SK-MEL-5 (cell line): ENCODE measurements around the gene FERMT3. TPM values are rescaled to one million over a fixed set of nuclear protein-coding genes. Genes with fewer than 3 reads are reported as not detected.

ENCODE experiments used
- DNase-seq: peaks from one replicate; pipeline ENCODE4 v3.0.0-alpha.2; 2016; ENCODE audit warnings: low read depth, low spot score
- in situ Hi-C: cut with HindIII; loops from 2 replicates; pipeline ENCODE4 v1.10.0; 2016; ENCODE audit warnings: low sequenced_read_pairs, high pct_unique_total_duplicates, low pct_unique_long_range_greater_than_20kb
- total RNA-seq: library from RNA; depleted of rRNA; stranded (reverse); fragments of >200 nt; shearing (Covaris generic); gene quantifications from 2 replicates; pipeline ENCODE4 v1.2.3, GENCODE V29; 2014

FERMT3 gene
- total RNA-seq, 1 experiment from 2014 or later = 0.13 TPM

DNA sequence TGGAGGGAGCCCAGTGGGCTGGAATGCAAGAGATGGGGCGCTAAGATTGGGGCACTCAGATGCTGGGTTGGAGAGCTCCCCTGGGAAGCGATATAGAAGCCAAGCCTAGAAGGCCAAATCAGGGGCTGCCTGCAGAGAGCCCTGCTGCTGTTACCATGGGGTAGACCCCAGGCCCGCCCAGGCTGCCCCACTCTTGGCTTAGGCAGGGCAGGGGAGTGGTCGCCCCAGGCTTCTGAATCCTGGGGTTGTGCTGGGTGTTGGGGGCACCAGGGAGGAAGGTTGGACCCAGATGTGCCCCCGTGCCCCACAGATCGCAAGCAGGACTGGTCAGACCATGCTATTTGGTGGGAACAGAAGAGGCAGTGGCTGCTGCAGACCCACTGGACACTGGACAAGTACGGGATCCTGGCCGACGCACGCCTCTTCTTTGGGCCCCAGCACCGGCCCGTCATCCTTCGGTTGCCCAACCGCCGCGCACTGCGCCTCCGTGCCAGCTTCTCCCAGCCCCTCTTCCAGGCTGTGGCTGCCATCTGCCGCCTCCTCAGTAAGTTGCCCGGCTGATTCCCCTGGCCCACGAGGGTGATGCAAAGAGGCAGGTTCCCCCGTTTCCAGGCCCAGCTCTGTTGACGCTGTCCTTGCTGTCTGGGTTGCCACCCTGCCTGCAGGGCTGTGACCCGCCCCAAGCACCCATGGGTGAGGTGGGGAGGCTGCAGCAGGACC is 3.9 kb downstream of the FERMT3 start:
- in situ Hi-C loops = no loop called here
- no peak for DNase-seq

DNA sequence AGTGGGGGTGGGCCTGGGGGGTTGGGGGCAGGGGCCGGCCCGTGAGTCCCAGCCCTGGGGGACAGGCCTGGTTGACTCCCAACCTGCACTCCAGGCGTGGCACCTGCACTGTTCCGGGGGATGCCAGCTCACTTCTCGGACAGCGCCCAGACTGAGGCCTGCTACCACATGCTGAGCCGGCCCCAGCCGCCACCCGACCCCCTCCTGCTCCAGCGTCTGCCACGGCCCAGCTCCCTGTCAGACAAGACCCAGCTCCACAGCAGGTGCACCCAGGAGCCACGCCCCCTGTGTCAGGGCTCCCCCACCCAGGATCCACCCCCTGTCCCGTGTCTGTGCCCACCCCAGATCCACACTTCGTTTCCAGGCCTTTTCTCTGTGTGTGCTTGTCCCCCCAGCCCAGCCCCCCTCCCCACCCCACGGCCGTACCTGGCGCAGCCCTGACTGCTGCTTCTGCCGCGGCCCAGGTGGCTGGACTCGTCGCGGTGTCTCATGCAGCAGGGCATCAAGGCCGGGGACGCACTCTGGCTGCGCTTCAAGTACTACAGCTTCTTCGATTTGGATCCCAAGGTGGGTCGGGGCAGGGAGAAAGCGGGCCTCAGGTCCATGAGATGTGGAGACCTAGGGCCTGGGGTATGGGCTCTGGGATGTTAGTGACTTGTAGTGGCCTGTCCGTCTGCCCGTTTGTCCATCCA is 4.8 kb downstream of the FERMT3 start:
- in situ Hi-C loops = no loop called here
- no peak for DNase-seq

DNA sequence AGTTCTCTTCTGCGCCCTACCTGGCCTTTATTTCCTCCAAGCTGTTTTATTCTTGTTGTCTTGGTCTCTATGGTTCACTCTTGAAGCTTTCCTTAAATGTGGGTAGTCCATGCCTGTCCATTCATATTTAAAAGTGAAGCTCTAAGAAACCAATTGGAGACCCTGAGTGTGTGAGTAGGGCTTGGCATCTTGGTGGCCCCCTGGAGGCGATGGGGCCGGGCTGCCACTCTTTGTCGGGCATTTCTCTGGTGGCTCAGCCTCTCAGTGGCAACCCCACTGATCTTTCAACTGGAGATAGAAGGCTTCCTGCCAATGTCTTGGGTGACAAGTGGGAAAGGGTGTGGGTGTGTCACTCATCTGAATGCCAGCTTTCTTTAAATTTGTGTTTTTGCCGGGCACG is 10.4 kb downstream of the FERMT3 start:
- in situ Hi-C loops = no loop called here

DNA sequence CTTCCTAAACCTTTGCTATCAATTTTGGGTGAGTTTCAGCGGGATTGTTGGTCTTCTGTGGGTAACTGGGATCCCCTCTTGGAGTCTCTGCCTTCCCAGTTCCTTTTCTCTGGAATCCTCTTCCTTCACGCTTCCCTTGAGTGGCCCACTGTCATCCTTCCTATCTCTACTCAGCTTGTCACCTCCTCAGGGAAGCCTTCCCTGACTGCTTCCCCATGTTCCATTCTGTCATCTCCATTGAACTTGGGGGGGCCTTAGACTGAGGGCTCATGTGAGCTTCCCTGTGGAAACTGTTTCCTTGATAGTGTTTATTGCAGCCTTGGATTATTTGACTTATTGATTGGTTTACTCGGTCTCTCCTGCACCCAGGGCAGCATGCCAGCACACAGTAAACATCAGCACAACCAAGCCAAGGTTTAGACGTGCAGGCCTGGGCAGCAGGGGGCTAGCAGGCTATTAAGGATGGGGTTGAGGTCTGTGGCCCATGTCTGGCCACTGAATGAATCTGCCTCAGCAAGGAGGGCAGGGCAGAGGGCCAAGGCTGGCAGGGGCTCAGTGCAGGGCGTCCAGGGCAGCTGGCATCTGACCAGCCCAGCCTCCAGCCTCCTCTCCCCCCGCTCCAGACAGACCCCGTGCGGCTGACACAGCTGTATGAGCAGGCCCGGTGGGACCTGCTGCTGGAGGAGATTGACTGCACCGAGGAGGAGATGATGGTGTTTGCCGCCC is 12.3 kb downstream of the FERMT3 start:
- DNase-seq = no peak
- in situ Hi-C loops = no loop called here

More for the DNA sequence above, 10.4 kb downstream of the FERMT3 start:
- no peak for DNase-seq

DNA sequence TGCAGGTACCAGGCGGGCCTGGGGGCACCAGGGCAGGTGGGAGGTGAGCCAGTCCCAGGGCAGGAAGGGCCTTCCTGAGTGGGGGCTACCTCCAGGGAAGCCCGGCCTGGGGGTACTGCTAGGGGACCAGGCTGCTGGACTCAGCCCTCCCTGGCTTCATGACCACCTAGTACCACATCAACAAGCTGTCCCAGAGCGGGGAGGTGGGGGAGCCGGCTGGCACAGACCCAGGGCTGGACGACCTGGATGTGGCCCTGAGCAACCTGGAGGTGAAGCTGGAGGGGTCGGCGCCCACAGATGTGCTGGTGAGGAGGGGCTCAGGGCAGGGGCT is 12.8 kb downstream of the FERMT3 start:
- in situ Hi-C loops = no loop called here
- no peak for DNase-seq

DNA sequence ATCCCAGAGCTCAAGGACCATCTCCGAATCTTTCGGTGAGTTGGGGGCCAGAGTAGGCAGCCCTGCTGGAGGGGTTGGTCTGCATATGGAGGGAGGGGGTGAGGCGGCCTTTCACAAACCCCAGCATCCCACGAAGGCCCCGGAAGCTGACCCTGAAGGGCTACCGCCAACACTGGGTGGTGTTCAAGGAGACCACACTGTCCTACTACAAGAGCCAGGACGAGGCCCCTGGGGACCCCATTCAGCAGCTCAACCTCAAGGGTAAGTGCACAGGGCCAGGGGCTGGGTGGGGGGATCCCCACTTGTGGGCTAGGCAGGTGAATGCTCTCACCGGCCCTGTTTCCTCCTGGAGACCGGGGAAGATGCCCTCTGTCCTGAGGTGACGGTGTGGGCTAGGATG is 13.2 kb downstream of the FERMT3 start:
- DNase-seq = no peak
- in situ Hi-C loops = no loop called here

DNA sequence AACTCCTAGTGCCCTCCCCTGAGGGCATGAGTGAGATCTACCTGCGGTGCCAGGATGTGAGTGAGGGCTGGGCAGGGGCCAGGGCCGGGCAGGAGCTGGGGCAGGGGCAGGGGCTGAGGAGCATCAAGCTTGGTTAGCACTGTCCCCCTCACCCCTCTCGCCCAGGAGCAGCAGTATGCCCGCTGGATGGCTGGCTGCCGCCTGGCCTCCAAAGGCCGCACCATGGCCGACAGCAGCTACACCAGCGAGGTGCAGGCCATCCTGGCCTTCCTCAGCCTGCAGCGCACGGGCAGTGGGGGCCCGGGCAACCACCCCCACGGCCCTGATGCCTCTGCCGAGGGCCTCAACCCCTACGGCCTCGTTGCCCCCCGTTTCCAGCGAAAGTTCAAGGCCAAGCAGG is 13.8 kb downstream of the FERMT3 start:
- in situ Hi-C loops = no loop called here
- no peak for DNase-seq

DNA sequence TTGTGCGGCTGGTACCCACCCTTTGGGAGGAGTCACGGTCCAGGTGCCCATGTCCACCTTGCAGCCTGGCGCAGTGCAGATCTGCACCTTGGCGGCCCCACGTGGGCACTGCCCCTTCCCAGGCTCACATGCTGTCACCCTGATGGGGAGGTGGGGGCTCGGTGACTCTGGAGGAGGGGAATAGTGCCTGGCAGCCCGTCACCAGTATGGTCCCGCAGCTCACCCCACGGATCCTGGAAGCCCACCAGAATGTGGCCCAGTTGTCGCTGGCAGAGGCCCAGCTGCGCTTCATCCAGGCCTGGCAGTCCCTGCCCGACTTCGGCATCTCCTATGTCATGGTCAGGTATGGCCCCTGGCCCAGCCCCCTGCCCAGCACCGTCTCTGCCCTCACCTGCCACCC is 14.3 kb downstream of the FERMT3 start:
- in situ Hi-C loops = no loop called here
- no peak for DNase-seq

DNA sequence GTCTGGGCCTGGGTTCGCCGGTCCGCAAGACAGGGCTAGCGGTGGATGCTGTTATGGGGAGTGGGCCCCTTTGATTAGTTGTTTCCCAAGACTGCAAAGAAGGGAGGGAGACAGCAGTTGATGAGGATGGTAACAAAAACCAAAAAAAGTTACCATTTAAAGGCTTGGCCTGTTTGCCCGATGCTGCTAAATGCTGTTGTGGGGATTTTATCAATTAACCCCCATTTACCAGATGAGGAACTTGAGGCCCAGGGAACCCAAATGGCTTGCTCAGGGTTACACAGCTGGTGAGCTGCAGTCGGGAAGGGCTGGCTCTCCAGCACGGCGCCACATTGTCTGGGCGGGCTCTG is 16.1 kb downstream of the FERMT3 start:
- in situ Hi-C loops = no loop called here
- DNase-seq = no peak

DNA sequence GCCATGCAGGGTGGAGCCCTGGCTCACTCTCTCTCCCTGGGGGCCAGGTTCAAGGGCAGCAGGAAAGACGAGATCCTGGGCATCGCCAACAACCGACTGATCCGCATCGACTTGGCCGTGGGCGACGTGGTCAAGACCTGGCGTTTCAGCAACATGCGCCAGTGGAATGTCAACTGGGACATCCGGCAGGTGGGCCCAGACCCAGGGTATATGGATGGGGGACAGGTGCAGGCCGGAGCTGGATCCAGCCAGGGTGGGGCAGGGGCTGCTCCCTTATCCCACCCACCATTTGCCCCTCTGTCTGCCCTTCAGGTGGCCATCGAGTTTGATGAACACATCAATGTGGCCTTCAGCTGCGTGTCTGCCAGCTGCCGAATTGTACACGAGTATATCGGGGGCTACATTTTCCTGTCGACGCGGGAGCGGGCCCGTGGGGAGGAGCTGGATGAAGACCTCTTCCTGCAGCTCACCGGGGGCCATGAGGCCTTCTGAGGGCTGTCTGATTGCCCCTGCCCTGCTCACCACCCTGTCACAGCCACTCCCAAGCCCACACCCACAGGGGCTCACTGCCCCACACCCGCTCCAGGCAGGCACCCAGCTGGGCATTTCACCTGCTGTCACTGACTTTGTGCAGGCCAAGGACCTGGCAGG is 16.6 kb downstream of the FERMT3 start:
- no peak for DNase-seq

DNA sequence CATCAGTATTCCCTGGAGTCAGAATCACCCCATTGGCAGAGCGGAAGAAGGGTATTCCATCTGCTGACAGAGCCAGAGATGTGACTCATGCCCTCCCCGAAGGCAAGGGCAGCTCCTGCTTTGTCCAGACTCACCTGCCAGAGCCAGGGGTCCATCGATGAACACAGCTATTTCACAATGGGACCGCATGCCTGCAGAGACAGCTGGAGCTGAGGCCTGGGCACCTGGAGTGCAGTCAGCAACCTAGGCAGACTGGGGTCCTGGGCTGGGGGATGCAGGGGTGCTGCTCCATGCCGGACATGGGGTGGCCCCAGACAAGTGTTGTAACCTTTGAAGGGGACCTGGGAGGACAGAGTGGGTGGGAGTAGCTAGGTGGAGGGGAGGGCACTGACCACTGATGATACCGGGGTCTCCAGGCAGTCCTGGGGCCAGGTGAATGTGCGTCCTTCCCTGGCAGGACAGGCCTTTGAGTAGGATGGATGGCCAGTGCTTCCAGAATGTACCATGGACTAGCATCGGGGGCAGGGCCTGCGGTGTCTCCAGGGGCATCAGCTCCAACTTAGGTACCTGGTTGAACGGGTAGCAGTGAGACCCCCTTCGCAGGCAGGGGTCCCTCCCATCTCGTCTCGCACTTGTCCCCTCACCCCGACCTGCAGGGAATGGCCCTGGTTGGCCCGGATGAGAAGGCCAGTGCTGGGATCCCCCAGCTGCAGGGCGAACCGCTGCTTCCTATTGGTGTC is 17.8 kb downstream of the FERMT3 start:
- no peak for DNase-seq
- in situ Hi-C loops = no loop called here

More for the DNA sequence above, 16.6 kb downstream of the FERMT3 start:
- in situ Hi-C loops = no loop called here

DNA sequence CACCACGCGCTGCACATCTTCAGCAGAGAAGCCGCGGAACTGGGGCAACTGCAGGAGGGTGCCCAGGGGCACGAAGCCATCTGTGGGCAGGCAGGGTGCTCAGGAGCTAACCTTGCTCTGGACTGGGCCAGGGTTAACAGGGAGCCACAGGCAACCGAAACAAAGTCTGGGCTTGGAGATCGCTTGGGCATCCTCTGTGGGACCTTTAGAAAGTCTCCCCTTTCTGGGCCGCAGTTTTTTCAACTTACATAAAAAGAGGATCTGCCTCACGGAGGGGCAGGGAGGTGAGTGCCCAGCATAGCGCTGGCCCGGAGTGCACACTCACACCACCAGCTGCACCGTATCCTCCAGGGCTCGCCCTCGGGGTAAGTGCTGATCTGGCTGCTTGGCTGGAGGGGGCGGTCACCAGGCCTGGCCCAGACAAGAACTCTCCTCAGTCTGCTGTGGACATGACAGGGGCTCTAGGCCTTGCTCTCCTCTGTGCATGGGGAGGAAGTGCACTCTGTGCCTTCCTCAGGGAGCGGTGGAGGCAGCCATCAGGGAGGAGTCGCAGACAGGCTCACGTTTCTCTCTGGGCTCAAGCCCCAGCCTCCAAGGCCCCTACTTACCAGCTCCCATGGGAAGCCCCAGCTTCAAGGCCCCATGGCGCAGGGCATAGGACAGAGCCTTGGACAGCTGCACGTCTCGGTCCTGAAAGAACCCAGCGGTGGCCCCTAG is 18.5 kb downstream of the FERMT3 start:
- DNase-seq = no peak
- in situ Hi-C loops = no loop called here

DNA sequence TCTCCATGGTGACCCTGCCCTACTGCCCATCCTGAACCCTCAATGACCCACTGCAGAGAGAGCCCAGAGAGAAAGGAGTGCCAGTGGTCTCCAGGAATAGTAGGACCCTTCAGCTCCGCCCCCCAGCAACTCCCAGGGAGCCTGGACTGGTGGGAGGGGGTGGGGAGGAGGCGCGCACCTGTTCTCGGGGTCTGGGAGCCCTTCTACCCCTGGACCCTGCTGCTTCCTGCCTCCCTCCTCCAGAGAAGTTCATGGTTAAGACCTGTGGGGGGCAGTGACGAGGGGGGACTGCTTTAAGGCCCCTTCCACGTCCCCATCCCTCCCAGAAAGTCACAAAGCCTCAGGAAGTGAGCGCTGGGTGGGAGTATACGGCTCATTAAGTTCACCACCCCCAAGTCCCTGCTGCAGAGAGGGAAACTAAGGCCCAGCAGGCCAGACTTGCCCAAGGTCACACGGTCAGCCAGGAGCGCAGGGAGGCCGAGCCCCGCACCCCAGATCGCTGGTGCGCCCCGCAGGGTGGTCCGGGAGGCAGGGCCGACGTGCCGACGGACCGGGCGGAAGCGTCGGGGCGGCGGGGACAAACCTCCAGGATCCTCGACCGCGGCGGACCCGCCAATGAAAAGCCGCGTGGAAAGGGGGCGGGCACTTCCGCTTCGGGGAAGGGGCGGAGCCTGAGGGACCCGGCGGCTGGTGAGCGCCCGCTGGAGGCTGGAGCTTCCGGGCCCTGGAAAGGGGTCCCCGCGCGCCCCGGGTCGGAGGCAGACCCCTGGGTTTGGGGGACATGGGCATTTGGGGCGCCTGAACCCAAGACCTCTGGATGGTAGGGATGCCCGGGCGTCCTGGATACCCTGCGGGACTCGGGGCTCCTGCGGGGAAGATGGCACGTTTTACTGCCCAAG is 19.3 kb downstream of the FERMT3 start, which contains the start of the genes NUDT22 and TRPT1:
Gene NUDT22 (plus strand): TSS at position 667 of the 899 bp plus-strand sequence. CDS start 379 bp downstream, outside the sequence.
Gene TRPT1 (minus strand): TSS at position 579 of the 899 bp plus-strand sequence. CDS start 326 bp downstream, at position 253.
- in situ Hi-C loops = no loop called here
- peak; percentile 77 for DNase-seq

DNA sequence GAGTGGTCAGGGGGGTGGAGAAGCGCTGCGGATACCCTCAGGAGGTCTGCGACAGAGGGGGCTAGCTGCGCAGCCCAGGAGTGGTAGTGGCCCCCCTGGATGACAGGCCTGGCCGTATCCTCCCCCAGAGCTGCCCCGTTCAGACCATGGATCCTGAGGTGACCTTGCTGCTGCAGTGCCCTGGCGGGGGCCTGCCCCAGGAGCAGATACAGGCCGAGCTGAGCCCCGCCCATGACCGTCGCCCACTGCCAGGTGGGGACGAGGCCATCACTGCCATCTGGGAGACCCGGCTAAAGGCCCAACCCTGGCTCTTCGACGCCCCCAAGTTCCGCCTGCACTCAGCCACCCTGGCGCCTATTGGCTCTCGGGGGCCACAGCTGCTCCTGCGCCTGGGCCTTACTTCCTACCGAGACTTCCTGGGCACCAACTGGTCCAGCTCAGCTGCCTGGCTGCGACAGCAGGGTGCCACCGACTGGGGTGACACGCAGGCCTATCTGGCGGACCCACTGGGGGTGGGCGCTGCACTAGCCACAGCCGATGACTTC is 20.1 kb downstream of the FERMT3 start:
- DNase-seq = no peak
- in situ Hi-C loops = no loop called here

DNA sequence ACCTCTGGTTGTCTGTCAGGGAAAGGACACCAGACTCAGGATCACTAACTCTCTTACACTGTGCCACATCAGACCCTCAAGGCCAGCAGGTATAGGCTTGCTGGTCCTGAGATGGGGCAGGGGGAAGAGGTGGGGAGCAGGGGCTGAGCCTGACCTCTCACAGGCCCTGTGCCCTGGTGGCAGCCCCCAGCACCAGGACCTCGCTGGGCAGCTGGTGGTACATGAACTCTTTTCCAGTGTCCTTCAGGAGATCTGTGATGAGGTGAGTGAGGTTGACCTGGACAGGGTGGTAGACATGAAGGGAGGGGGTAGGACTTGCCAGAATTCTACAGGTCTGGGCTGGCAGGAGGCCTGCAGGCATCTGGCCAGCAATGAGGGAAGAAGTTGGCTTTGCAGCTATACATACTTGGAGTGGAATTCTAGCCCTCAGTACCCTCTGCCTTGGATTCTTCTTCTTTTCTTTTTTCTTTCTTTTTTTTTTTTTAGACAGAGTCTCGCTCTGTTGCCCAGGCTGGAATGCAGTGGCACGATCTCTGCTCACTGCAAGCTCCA is 21.0 kb downstream of the FERMT3 start:
- no peak for DNase-seq
- in situ Hi-C loops = no loop called here
